HEK293 (cell line): ENCODE results near the gene MBP.

ENCODE experiments used
- OVOL3 ChIP-seq: fragments of 450-650 bp; formaldehyde crosslinking; IDR thresholded peaks from 2 replicates; pipeline ENCODE4 v1.5.1; 2016; ENCODE audit warnings: missing biosample characterization, missing genetic modification characterization
- SCRT2 ChIP-seq: fragments of 450-650 bp; formaldehyde crosslinking; IDR thresholded peaks from 2 replicates; pipeline ENCODE4 v1.5.1; 2016; ENCODE audit warnings: missing biosample characterization, missing genetic modification characterization
- ZBTB21 ChIP-seq: fragments of 450-650 bp; formaldehyde crosslinking; IDR thresholded peaks from 2 replicates; pipeline ENCODE4 v1.5.1; 2017; ENCODE audit warnings: missing biosample characterization, missing genetic modification characterization
- ZBTB8A ChIP-seq: fragments of 450-650 bp; formaldehyde crosslinking; IDR thresholded peaks from 2 replicates; pipeline ENCODE4 v1.5.1; 2016; ENCODE audit warnings: missing biosample characterization, missing genetic modification characterization
- ZNF16 ChIP-seq: fragments of 450-650 bp; formaldehyde crosslinking; IDR thresholded peaks from 2 replicates; pipeline ENCODE4 v1.5.1; 2016; ENCODE audit warnings: low read depth, missing biosample characterization, missing genetic modification characterization
- ZNF19 ChIP-seq: fragments of 450-650 bp; formaldehyde crosslinking; IDR thresholded peaks from 2 replicates; pipeline ENCODE4; 2016; ENCODE audit warnings: missing biosample characterization, missing genetic modification characterization, low read depth
- ZNF2 ChIP-seq: fragments of 450-650 bp; formaldehyde crosslinking; IDR thresholded peaks from 2 replicates; pipeline ENCODE4 v1.5.1; 2016; ENCODE audit warnings: missing biosample characterization, missing genetic modification characterization
- ZNF211 ChIP-seq: fragments of 450-650 bp; formaldehyde crosslinking; IDR thresholded peaks from 2 replicates; pipeline ENCODE4 v1.5.1; 2016; ENCODE audit warnings: low read depth, missing biosample characterization, missing genetic modification characterization
- ZNF214 ChIP-seq: fragments of 450-650 bp; formaldehyde crosslinking; IDR thresholded peaks from 2 replicates; pipeline ENCODE4 v1.5.1; 2017; ENCODE audit warnings: missing biosample characterization, mild to moderate bottlenecking, missing genetic modification characterization, borderline replicate concordance
- ZNF266 ChIP-seq: fragments of 450-650 bp; formaldehyde crosslinking; IDR thresholded peaks from 2 replicates; pipeline ENCODE4 v1.5.1; 2016; ENCODE audit warnings: missing biosample characterization, missing genetic modification characterization, low read depth
- ZNF350 ChIP-seq: fragments of 450-650 bp; formaldehyde crosslinking; IDR thresholded peaks from 2 replicates; pipeline ENCODE4 v1.5.0; 2017; ENCODE audit warnings: missing biosample characterization, mild to moderate bottlenecking, missing genetic modification characterization
- ZNF423 ChIP-seq: fragments of 450-650 bp; formaldehyde crosslinking; IDR thresholded peaks from 2 replicates; pipeline ENCODE4 v1.5.1; 2016; ENCODE audit warnings: missing biosample characterization, missing genetic modification characterization
- ZNF623 ChIP-seq: fragments of 450-650 bp; formaldehyde crosslinking; IDR thresholded peaks from 2 replicates; pipeline ENCODE4 v1.5.1; 2016; ENCODE audit warnings: missing biosample characterization, missing genetic modification characterization
- ZNF624 ChIP-seq: fragments of 450-650 bp; formaldehyde crosslinking; IDR thresholded peaks from 2 replicates; pipeline ENCODE4 v1.5.1; 2017; ENCODE audit warnings: missing biosample characterization, missing genetic modification characterization
- ZNF707 ChIP-seq: fragments of 450-650 bp; formaldehyde crosslinking; IDR thresholded peaks from 2 replicates; pipeline ENCODE4 v1.5.1; 2016; ENCODE audit warnings: missing biosample characterization, missing genetic modification characterization
- ZNF777 ChIP-seq: fragments of 450-650 bp; formaldehyde crosslinking; IDR thresholded peaks from 2 replicates; pipeline ENCODE4 v1.5.1; 2017; ENCODE audit warnings: missing biosample characterization, missing genetic modification characterization, borderline replicate concordance
- ZSCAN30 ChIP-seq: fragments of 450-650 bp; IDR thresholded peaks from 2 replicates; pipeline ENCODE4 v1.5.1; 2018; ENCODE audit warnings: missing biosample characterization, mild to moderate bottlenecking, missing genetic modification characterization, moderate library complexity
- TF ChIP-seq, protein P1 (sequence below): fragments of 450-650 bp; formaldehyde crosslinking; IDR thresholded peaks from 2 replicates; pipeline ENCODE4 v1.5.1; 2016; ENCODE audit warnings: missing biosample characterization, missing genetic modification characterization, borderline replicate concordance
- TF ChIP-seq, protein P2 (sequence below): fragments of 450-650 bp; formaldehyde crosslinking; IDR thresholded peaks from 2 replicates; pipeline ENCODE4 v1.5.1; 2016; ENCODE audit warnings: missing biosample characterization, missing genetic modification characterization
- TF ChIP-seq, protein P3 (sequence below): fragments of 450-650 bp; formaldehyde crosslinking; IDR thresholded peaks from 2 replicates; pipeline ENCODE4 v1.5.1; 2017; ENCODE audit warnings: missing biosample characterization, missing genetic modification characterization
- TF ChIP-seq, protein P4 (sequence below): fragments of 450-650 bp; formaldehyde crosslinking; conservative IDR thresholded peaks from 2 replicates; pipeline ENCODE4 v1.5.1; 2016; ENCODE audit warnings: low read depth, missing biosample characterization, missing genetic modification characterization
- TF ChIP-seq, protein P5 (sequence below): fragments of 450-650 bp; formaldehyde crosslinking; IDR thresholded peaks from 2 replicates; pipeline ENCODE4 v1.5.1; 2016; ENCODE audit warnings: missing biosample characterization, missing genetic modification characterization

Gene MBP

DNA sequence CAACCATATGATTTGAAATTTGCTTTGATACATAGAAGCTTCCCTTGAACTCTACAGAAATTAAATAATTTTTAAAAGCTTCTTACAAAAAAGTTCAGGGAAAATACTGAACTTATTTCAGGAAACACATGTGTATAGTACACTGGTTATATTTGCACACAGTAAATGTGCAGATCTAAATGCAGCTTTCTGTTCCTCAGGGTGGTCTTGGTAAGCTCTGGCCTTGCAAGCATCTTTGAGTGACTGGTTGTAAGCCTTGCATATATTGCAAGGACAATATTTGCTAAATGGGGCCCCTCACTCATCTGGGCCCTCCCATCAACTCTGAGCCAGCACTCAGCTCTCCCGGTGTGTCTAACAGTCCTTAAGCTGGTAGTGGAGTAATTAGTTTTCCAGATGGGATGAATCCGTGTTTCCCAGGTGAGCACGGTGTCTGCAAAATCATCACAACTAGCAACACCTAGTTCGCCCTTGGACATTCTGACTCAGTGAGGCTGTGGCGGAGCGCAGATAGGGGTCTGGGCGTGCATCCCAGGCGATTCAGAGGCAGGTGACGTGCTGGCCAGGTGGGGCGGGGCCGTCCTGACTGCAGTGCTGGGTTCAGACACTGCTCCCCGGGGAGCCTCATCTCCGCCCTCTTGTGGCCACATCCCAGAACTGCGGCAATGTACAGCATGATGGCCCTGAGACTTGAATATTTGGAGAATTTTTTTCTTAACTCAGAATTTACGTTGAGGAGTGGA, 149.6 kb downstream of the MBP start (continued):
- TF ChIP-seq ZNF266 (tag by site-specific recombination) = no peak
- TF ChIP-seq ZNF350 (tag by site-specific recombination) = no peak
- TF ChIP-seq SCRT2 = no peak
- 0 out of 2 replicates have a peak, but pooled peaks have one; percentile 21 for TF ChIP-seq ZSCAN30
- no peak for TF ChIP-seq ZNF777 (tag by site-specific recombination)
- TF ChIP-seq OVOL3 (tag by site-specific recombination) = no peak
- TF ChIP-seq ZBTB8A (tag by site-specific recombination) = no peak
- TF ChIP-seq ZNF16 (tag by site-specific recombination) = no peak
- TF ChIP-seq, protein P1, sequence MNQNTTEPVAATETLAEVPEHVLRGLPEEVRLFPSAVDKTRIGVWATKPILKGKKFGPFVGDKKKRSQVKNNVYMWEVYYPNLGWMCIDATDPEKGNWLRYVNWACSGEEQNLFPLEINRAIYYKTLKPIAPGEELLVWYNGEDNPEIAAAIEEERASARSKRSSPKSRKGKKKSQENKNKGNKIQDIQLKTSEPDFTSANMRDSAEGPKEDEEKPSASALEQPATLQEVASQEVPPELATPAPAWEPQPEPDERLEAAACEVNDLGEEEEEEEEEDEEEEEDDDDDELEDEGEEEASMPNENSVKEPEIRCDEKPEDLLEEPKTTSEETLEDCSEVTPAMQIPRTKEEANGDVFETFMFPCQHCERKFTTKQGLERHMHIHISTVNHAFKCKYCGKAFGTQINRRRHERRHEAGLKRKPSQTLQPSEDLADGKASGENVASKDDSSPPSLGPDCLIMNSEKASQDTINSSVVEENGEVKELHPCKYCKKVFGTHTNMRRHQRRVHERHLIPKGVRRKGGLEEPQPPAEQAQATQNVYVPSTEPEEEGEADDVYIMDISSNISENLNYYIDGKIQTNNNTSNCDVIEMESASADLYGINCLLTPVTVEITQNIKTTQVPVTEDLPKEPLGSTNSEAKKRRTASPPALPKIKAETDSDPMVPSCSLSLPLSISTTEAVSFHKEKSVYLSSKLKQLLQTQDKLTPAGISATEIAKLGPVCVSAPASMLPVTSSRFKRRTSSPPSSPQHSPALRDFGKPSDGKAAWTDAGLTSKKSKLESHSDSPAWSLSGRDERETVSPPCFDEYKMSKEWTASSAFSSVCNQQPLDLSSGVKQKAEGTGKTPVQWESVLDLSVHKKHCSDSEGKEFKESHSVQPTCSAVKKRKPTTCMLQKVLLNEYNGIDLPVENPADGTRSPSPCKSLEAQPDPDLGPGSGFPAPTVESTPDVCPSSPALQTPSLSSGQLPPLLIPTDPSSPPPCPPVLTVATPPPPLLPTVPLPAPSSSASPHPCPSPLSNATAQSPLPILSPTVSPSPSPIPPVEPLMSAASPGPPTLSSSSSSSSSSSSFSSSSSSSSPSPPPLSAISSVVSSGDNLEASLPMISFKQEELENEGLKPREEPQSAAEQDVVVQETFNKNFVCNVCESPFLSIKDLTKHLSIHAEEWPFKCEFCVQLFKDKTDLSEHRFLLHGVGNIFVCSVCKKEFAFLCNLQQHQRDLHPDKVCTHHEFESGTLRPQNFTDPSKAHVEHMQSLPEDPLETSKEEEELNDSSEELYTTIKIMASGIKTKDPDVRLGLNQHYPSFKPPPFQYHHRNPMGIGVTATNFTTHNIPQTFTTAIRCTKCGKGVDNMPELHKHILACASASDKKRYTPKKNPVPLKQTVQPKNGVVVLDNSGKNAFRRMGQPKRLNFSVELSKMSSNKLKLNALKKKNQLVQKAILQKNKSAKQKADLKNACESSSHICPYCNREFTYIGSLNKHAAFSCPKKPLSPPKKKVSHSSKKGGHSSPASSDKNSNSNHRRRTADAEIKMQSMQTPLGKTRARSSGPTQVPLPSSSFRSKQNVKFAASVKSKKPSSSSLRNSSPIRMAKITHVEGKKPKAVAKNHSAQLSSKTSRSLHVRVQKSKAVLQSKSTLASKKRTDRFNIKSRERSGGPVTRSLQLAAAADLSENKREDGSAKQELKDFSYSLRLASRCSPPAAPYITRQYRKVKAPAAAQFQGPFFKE = no peak
- TF ChIP-seq, protein P2, sequence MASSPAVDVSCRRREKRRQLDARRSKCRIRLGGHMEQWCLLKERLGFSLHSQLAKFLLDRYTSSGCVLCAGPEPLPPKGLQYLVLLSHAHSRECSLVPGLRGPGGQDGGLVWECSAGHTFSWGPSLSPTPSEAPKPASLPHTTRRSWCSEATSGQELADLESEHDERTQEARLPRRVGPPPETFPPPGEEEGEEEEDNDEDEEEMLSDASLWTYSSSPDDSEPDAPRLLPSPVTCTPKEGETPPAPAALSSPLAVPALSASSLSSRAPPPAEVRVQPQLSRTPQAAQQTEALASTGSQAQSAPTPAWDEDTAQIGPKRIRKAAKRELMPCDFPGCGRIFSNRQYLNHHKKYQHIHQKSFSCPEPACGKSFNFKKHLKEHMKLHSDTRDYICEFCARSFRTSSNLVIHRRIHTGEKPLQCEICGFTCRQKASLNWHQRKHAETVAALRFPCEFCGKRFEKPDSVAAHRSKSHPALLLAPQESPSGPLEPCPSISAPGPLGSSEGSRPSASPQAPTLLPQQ (tag by site-specific recombination) = no peak
- no peak for TF ChIP-seq ZNF623 (tag by site-specific recombination)
- TF ChIP-seq, protein P3, sequence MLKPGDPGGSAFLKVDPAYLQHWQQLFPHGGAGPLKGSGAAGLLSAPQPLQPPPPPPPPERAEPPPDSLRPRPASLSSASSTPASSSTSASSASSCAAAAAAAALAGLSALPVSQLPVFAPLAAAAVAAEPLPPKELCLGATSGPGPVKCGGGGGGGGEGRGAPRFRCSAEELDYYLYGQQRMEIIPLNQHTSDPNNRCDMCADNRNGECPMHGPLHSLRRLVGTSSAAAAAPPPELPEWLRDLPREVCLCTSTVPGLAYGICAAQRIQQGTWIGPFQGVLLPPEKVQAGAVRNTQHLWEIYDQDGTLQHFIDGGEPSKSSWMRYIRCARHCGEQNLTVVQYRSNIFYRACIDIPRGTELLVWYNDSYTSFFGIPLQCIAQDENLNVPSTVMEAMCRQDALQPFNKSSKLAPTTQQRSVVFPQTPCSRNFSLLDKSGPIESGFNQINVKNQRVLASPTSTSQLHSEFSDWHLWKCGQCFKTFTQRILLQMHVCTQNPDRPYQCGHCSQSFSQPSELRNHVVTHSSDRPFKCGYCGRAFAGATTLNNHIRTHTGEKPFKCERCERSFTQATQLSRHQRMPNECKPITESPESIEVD = no peak
- no peak for TF ChIP-seq ZNF214 (tag by site-specific recombination)
- TF ChIP-seq, protein P4, sequence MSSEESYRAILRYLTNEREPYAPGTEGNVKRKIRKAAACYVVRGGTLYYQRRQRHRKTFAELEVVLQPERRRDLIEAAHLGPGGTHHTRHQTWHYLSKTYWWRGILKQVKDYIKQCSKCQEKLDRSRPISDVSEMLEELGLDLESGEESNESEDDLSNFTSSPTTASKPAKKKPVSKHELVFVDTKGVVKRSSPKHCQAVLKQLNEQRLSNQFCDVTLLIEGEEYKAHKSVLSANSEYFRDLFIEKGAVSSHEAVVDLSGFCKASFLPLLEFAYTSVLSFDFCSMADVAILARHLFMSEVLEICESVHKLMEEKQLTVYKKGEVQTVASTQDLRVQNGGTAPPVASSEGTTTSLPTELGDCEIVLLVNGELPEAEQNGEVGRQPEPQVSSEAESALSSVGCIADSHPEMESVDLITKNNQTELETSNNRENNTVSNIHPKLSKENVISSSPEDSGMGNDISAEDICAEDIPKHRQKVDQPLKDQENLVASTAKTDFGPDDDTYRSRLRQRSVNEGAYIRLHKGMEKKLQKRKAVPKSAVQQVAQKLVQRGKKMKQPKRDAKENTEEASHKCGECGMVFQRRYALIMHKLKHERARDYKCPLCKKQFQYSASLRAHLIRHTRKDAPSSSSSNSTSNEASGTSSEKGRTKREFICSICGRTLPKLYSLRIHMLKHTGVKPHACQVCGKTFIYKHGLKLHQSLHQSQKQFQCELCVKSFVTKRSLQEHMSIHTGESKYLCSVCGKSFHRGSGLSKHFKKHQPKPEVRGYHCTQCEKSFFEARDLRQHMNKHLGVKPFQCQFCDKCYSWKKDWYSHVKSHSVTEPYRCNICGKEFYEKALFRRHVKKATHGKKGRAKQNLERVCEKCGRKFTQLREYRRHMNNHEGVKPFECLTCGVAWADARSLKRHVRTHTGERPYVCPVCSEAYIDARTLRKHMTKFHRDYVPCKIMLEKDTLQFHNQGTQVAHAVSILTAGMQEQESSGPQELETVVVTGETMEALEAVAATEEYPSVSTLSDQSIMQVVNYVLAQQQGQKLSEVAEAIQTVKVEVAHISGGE (tag by site-specific recombination) = no peak
- TF ChIP-seq, protein P5, sequence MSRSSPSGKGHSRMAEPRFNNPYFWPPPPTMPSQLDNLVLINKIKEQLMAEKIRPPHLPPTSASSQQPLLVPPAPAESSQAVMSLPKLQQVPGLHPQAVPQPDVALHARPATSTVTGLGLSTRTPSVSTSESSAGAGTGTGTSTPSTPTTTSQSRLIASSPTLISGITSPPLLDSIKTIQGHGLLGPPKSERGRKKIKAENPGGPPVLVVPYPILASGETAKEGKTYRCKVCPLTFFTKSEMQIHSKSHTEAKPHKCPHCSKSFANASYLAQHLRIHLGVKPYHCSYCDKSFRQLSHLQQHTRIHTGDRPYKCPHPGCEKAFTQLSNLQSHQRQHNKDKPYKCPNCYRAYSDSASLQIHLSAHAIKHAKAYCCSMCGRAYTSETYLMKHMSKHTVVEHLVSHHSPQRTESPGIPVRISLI (tag by site-specific recombination) = no peak
- TF ChIP-seq ZNF423 (tag by site-specific recombination) = no peak
- no peak for TF ChIP-seq ZNF707
- no peak for TF ChIP-seq ZNF624 (tag by site-specific recombination)
- TF ChIP-seq ZNF2 (tag by site-specific recombination) = peak; percentile 24; the same call in 1 of the 2 replicates
- no peak for TF ChIP-seq ZBTB21 (tag by site-specific recombination)
- TF ChIP-seq ZNF211 (tag by site-specific recombination) = no peak
- TF ChIP-seq ZNF19 (tag by site-specific recombination) = no peak
